ENCODE results near the gene RRM1. TPM values are rescaled to one million over a fixed set of nuclear protein-coding genes. Genes with fewer than 3 reads are reported as not detected.

Gene RRM1
- total and polyA plus RNA-seq, 9 of the 15 experiments (the other 6 are each of a cell fraction or from before 2014, with no cell fraction given): 113 to 270 (median 163) TPM

GRCh38 chr11:4094348-4095291, at the start of gene RRM1 (continued):
- no peak for TF ChIP-seq E4F1 (CRISPR knock-in tag; IDR thresholded peaks at IDR 0.05; ENCODE audit: borderline replicate concordance)
- TF ChIP-seq SNIP1 (IDR thresholded peaks at IDR 0.05; ENCODE audit: low read depth): no peak
- TF ChIP-seq EHMT2 (IDR thresholded peaks at IDR 0.05): peak; percentile 64; the same call in 1 of the 2 replicates
- TF ChIP-seq ZNF449 (CRISPR knock-in tag; IDR thresholded peaks at IDR 0.05): no peak
- TF ChIP-seq BACH1 (tag; IDR thresholded peaks at IDR 0.05): 0 out of 2 replicates have a peak, but pooled peaks have one; percentile 19
- no peak for TF ChIP-seq HIVEP1 (CRISPR knock-in tag; IDR thresholded peaks at IDR 0.05)
- TF ChIP-seq MAFG (tag; conservative IDR thresholded peaks at IDR 0.05): no peak
- no peak for TF ChIP-seq FOS (IDR thresholded peaks at IDR 0.05; ENCODE audit: extremely low read depth, insufficient read length)
- TF ChIP-seq KAT7 (CRISPR knock-in tag; IDR thresholded peaks at IDR 0.05; ENCODE audit: borderline replicate concordance): 0 out of 2 replicates have a peak, but pooled peaks have one; percentile 94
- peak; percentile 70; the same call in 1 of the 2 replicates for TF ChIP-seq ATF2 (CRISPR knock-in tag; IDR thresholded peaks at IDR 0.05)
- TF ChIP-seq MAFF (IDR thresholded peaks at IDR 0.05; ENCODE audit: low read length): no peak
- TF ChIP-seq BRF1 (IDR thresholded peaks at IDR 0.05; ENCODE audit: borderline replicate concordance, extremely low read depth, insufficient read length): no peak
- no peak; the same call in 1 of the 2 replicates for TF ChIP-seq TGIF2 (CRISPR knock-in tag; IDR thresholded peaks at IDR 0.05)
- no peak for TF ChIP-seq ZNF398 (CRISPR knock-in tag; IDR thresholded peaks at IDR 0.05)
